Measurements from ENCODE around the gene TBXAS1.

The TBXAS1 gene

DNA sequence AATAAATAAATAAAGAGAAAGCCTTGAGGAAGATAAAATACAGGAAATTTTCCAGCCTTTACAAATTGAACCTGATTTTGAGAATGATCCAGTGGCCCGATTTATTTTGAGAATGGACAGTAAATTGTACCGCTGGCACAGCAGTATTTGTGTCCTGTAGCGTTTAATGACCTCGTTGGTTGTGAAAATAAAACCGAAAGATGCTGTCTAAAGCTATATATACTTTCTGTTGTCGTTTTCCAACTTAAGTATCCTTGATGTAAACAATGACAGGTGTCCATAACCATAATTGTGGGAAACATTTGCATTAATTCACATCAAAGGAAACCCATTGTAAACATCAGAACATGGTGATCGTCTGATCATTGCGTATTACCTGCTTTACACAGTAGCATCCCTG, 38.8 kb downstream of the TBXAS1 start:
- H3K9ac ChIP-seq (ENCODE audit: low read length) = no peak overlapping the region
- no peak overlapping the region for H3K4me3 ChIP-seq (ENCODE audit: insufficient read depth, low read length, poor library complexity, severe bottlenecking)
- no peak overlapping the region for H3K27ac ChIP-seq (ENCODE audit: low read depth, low read length)
- no peaks in the 10 kb centered on the region for H3F3A ChIP-seq (ENCODE audit: insufficient read depth)
- H2AFZ ChIP-seq (ENCODE audit: low read depth, low read length, severe bottlenecking) = no peak overlapping the region
- no peaks in the 10 kb centered on the region for H4K20me1 ChIP-seq (ENCODE audit: low read depth, low read length)
- no peaks in the 10 kb centered on the region for H3K27me3 ChIP-seq (ENCODE audit: low read length)
- no peaks in the 10 kb centered on the region for H3K79me2 ChIP-seq (ENCODE audit: insufficient read depth, low read length)
- no peak overlapping the region for H3K4me2 ChIP-seq (ENCODE audit: low read depth, low read length, poor library complexity, severe bottlenecking)
- TF ChIP-seq, protein P1, sequence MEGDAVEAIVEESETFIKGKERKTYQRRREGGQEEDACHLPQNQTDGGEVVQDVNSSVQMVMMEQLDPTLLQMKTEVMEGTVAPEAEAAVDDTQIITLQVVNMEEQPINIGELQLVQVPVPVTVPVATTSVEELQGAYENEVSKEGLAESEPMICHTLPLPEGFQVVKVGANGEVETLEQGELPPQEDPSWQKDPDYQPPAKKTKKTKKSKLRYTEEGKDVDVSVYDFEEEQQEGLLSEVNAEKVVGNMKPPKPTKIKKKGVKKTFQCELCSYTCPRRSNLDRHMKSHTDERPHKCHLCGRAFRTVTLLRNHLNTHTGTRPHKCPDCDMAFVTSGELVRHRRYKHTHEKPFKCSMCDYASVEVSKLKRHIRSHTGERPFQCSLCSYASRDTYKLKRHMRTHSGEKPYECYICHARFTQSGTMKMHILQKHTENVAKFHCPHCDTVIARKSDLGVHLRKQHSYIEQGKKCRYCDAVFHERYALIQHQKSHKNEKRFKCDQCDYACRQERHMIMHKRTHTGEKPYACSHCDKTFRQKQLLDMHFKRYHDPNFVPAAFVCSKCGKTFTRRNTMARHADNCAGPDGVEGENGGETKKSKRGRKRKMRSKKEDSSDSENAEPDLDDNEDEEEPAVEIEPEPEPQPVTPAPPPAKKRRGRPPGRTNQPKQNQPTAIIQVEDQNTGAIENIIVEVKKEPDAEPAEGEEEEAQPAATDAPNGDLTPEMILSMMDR (IDR thresholded peaks at IDR 0.05; ENCODE audit: insufficient read depth, low read length, poor library complexity, severe bottlenecking) = no peak
- no peak for TF ChIP-seq EZH2phosphoT487 (conservative IDR thresholded peaks at IDR 0.05; ENCODE audit: low read length)
- no peaks in the 10 kb centered on the region for H3K9me3 ChIP-seq (ENCODE audit: insufficient read depth, low read length)
- H3K9me2 ChIP-seq (replicated peaks; ENCODE audit: insufficient read depth, low read length) = no peaks in the 10 kb centered on the region
- no peaks in the 10 kb centered on the region for H3K36me3 ChIP-seq (ENCODE audit: low read length)

DNA sequence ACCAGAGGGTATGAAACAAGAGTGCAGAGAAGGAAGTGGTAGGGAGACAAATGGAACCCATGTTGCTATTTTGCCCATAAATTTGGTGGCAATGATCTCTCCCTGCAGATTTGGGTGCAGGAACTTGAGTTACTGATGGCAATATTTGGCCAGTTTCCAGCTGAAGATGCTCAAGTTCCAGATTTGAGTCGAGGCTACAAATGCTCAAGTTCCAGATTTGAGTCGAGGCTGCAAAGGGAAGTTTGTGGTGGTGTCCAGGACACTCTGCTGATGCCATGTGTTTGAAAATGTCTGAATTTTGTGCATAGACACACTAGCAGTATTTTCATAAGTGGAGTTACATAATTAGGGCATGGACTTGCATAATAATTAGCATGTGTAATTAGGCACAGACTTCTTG, 40.8 kb downstream of the TBXAS1 start:
- no peaks in the 10 kb centered on the region for H3K36me3 ChIP-seq (ENCODE audit: low read length)
- no peak for TF ChIP-seq EZH2phosphoT487 (conservative IDR thresholded peaks at IDR 0.05; ENCODE audit: low read length)
- TF ChIP-seq, protein P1 (IDR thresholded peaks at IDR 0.05; ENCODE audit: insufficient read depth, low read length, poor library complexity, severe bottlenecking) = no peak

DNA sequence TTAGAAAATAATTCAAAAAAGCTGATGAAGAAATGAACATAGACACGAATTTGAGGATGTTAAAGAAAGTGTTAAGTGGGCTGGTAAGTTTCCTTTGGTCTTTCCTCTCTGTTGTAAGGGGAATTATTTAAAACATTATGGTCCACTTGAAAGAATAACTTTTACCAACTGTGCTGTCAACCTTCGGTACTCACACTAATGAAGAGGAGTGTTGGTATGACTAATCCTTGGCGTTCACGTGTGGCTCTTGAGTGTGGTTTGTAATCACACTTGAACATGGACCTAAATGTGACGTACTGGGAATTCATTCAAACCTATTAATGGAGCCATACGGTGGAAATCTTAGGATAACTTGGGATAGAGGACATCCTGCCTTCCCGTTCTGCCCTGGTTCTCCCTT, 41.3 kb downstream of the TBXAS1 start:
- H4K20me1 ChIP-seq (ENCODE audit: low read depth, low read length) = no peaks in the 10 kb centered on the region
- TF ChIP-seq EZH2phosphoT487 (conservative IDR thresholded peaks at IDR 0.05; ENCODE audit: low read length) = no peak
- TF ChIP-seq, protein P1 (IDR thresholded peaks at IDR 0.05; ENCODE audit: insufficient read depth, low read length, poor library complexity, severe bottlenecking) = no peak
- H3K27me3 ChIP-seq (ENCODE audit: low read length) = no peaks in the 10 kb centered on the region
- H3K27ac ChIP-seq (ENCODE audit: low read depth, low read length) = no peak overlapping the region
- no peaks in the 10 kb centered on the region for H3K79me2 ChIP-seq (ENCODE audit: insufficient read depth, low read length)
- H3K4me2 ChIP-seq (ENCODE audit: low read depth, low read length, poor library complexity, severe bottlenecking) = no peak overlapping the region
- no peaks in the 10 kb centered on the region for H3K9me2 ChIP-seq (replicated peaks; ENCODE audit: insufficient read depth, low read length)
- no peak overlapping the region for H2AFZ ChIP-seq (ENCODE audit: low read depth, low read length, severe bottlenecking)
- no peak overlapping the region for H3K4me3 ChIP-seq (ENCODE audit: insufficient read depth, low read length, poor library complexity, severe bottlenecking)
- no peaks in the 10 kb centered on the region for H3K9me3 ChIP-seq (ENCODE audit: insufficient read depth, low read length)
- H3K9ac ChIP-seq (ENCODE audit: low read length) = no peak overlapping the region
- no peaks in the 10 kb centered on the region for H3F3A ChIP-seq (ENCODE audit: insufficient read depth)
- H3K36me3 ChIP-seq (ENCODE audit: low read length) = no peaks in the 10 kb centered on the region

More for the DNA sequence above, 40.8 kb downstream of the TBXAS1 start:
- Histone ChIP-seq H3K79me2 (ENCODE audit: insufficient read depth, low read length) (no peaks in the 10 kb centered on the region), H3K9me2 (replicated peaks; ENCODE audit: insufficient read depth, low read length) (no peaks in the 10 kb centered on the region), H3K9ac (ENCODE audit: low read length) (no peak overlapping the region), H3K4me3 (ENCODE audit: insufficient read depth, low read length, poor library complexity, severe bottlenecking) (no peak overlapping the region), H2AFZ (ENCODE audit: low read depth, low read length, severe bottlenecking) (no peak overlapping the region), H4K20me1 (ENCODE audit: low read depth, low read length) (no peaks in the 10 kb centered on the region), H3K27me3 (ENCODE audit: low read length) (no peaks in the 10 kb centered on the region), H3F3A (ENCODE audit: insufficient read depth) (no peaks in the 10 kb centered on the region), H3K27ac (ENCODE audit: low read depth, low read length) (no peak overlapping the region), H3K4me2 (ENCODE audit: low read depth, low read length, poor library complexity, severe bottlenecking) (no peak overlapping the region), H3K9me3 (ENCODE audit: insufficient read depth, low read length) (no peaks in the 10 kb centered on the region)
